ENCODE results near the gene DOCK11.

DOCK11 gene

DNA sequence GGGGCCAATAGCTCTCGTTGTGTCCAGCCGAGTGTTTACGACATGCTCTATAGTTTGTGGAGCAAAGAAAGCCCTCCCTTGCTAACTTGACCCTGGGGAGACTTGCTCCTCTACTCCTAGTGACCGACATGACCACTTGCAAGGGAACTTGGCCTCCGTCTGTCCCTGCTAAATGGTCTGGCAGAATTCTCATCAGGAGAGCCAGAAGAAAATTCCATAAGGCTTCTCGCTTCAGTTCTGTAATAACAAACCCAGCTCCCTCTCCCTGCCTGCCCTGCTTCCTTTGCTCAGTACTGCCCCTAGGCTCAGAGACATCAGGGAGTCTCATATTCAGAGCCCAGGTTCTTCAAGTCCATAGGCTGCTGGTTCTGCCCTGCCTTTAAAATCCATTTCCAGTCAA, 13.0 kb downstream of the DOCK11 start:
- TF ChIP-seq ZNF274 (IDR thresholded peaks at IDR 0.05; ENCODE audit: low read depth, low read length) = no peak
- H3K4me3 ChIP-seq (ENCODE audit: low read length) = no peak overlapping the region

DNA sequence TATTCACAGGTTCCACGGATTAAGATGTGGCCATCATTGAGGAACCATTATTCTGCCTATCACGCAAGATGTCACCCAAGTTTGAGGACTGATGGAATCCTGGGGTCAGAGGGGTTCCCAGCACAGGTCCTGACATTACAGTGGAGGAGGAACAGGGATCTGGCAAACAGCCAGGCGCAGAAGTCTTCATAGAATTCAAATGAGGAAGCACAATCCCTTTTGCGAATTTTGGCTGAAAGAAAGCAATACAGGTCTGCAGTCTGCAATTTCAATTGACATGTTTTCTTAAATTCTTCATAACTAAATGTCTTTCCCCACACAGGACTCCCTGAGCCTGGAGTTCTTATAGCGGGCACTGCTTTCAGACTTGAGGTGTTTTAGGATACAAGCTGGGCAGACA, 14.5 kb downstream of the DOCK11 start:
- H3K4me3 ChIP-seq (ENCODE audit: low read length) = no peak overlapping the region
- no peak for TF ChIP-seq ZNF274 (IDR thresholded peaks at IDR 0.05; ENCODE audit: low read depth, low read length)

DNA sequence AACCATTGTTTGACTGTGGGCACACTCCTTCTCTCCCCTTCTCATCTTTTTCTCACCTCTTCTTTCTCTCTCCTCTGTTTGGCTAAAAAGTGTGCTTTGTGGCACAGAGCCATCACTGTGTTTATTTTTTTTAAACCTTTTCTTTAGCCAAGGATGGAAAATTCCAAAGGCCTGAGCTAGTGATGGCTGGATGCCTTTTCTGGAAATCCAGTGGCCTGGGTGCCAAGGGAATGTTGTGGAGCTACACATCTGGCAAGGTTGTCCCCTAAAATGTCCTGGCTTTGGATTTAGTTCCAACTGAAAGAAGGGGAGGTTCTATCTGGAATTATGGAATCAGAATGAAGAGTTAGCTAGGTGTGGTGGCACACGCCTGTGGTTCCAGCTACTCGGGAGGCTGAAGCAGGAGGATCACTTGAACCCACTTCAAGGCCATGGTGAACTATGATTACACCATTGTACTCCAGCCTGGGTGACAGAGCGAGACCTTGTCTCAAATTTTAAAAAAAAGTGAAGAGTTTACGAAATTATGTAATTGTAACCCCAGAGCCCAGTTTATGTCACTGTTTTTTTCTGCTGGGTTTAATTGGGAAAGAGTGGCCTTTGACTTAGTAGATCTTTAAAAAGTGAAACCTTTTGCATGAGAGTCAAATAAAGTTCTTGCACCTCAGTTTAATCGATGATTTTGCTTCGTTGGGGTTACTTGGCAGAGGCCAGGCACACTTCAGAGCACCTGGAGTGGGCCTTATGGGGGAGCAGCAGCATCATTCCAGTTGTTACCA, 17.7 kb downstream of the DOCK11 start:
- no peak overlapping the region for H3K4me3 ChIP-seq (ENCODE audit: low read length)
- TF ChIP-seq ZNF274 (IDR thresholded peaks at IDR 0.05; ENCODE audit: low read depth, low read length) = no peak

DNA sequence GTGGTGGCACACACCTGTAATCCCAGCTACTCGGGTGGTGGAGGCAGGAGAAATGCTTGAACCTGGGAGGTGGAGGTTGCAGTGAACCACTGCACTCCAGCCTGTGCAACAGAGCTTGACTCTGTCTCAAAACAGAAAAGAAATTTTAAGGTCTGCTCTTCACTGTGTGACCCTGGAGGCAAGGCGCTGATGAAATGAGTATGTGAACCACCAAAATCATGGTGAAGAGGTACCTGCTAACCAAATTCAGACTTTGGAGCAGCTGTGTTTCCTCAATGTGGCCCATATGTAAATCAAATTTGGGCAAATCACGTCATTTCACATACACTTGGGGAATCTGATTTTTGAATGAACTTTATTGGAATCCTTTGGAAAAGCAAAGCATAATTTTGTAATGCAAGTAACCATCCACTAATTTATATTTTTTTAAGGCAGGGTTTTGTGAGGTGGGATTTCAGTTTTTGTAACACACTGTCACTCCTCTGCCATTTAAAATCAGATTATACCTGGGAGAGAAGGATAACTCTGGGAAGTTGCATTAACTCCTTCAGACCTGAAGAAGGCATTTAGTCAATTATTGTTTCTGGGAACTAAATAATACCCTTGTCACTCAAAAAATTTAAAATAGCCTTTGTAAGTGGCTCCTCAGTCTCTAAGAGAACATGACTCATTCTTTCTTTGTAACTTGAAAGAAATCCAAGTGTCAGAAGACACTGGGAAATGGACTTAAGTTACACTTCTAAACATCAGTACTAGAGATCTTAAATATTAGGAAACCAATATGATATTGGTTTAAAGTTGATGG, 24.0 kb downstream of the DOCK11 start:
- no peak for TF ChIP-seq ZNF274 (IDR thresholded peaks at IDR 0.05; ENCODE audit: low read depth, low read length)
- no peak overlapping the region for H3K4me3 ChIP-seq (ENCODE audit: low read length)

DNA sequence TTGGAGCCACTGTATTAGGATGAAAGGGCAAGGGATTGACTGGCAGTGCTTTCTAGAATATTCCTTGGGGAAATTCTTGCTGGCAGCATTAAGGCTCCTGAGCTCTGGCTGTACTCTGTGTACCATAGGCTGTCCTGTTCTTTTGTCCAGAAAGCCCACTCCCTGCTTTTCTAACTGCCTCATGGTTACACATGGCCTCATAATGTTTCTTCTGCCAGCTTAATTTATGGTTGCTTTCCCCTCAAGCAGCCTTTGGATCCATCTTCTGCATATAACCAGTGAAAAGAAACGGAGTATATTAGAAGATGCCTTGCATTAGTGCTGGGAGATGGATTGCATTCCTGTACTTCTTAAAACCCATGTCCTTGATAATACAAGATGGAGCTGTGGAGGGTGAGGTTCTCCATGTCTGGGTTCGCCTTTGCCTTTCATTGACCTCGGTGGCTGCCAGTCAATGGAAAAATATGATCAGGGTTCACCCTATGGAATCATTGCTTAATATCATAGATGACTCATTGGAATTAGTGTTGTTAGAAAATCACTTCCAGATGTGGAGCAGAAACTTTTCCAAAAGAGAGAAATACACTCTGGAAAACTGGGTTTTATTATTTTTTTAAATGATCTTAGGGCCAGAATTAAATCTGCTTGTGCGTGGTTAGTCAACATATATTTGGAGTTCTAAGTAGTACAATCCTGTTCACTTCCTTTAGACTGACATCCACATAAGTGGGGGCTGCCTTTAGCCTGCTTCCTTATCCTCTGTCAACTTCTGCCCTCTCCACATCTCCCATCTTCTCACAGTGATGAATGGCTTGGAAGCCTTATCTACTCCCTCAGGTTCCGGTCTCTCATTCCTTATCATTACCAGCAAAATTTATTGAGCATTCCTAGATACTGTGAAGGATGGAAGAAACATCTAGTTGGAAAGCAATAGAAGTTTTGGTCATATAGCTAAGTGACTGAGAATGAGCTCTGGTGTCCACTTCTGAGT, 24.9 kb downstream of the DOCK11 start:
- no peak overlapping the region for H3K4me3 ChIP-seq (ENCODE audit: low read length)
- TF ChIP-seq ZNF274 (IDR thresholded peaks at IDR 0.05; ENCODE audit: low read depth, low read length) = no peak

DNA sequence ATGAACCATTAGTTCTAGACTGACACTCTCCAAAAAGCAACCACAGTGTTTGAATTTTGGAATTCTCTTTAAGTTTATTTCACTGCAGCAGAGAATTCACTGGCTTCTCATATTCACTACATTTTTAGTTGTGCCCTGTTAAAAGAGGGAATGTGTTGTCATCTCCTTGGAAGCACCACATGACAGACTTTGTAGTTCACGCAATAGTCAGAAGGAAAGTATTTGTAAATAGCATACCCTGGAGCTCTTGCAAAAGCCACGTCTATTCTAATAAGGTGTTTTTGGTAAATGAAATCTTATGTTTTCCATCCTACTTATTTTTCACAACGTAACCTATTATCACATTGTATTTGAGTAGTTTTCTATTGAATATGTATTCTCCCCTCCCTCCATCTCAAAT, 25.8 kb downstream of the DOCK11 start:
- H3K4me3 ChIP-seq (ENCODE audit: low read length) = no peak overlapping the region
- no peak for TF ChIP-seq ZNF274 (IDR thresholded peaks at IDR 0.05; ENCODE audit: low read depth, low read length)

DNA sequence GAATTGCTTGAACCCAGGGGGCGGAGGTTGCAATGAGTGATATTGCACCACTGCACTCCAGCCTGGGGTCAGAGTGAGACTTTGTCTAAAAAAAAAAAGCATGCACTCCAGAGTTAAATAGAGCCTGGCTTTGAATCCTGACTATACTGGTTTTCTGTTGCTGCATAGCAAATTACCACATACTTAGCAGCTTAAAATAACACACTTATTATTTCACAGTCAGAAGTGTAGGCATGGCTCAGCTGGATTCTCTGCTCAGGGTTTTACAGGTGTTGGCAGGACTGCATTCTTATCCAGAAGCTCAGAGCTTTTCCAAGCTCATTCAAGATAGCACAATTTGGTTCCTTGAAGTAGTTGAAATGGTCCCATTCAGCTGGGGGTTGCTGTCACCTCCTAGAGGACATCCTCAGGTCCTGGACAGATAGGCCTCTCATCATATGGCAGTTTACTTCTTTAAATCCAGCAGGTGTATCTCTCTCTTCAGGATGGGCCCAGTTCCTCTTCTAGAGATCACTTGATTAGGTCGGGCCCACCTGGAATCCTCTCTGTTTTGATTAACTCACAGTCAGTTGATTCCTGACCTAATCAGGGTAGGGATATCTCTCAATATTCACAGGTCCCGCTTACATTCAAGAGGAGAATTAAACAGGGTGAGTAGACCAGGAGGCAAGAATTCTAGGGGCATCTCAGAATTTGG, 26.8 kb downstream of the DOCK11 start:
- no peak for TF ChIP-seq ZNF274 (IDR thresholded peaks at IDR 0.05; ENCODE audit: low read depth, low read length)
- no peak overlapping the region for H3K4me3 ChIP-seq (ENCODE audit: low read length)

DNA sequence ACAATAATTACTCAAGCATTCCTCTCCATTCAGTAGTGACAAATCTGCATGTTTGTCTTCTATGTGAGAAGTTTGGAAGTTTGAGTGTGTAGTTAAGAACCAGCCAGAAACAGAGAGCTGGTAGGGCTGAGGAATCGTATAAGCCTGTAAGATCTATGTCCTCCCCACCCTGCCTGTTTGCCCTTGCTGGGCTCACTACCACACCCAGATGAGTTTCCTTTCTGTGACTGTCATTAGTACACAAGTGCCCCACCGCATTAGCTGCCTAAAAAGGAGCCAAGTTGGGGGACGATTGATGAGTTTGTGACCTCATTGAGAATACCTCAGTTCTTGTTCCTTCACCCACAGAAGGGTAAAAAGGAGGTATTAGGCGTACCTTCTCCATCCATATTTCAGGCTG, 28.3 kb downstream of the DOCK11 start:
- no peak for TF ChIP-seq ZNF274 (IDR thresholded peaks at IDR 0.05; ENCODE audit: low read depth, low read length)
- no peak overlapping the region for H3K4me3 ChIP-seq (ENCODE audit: low read length)

DNA sequence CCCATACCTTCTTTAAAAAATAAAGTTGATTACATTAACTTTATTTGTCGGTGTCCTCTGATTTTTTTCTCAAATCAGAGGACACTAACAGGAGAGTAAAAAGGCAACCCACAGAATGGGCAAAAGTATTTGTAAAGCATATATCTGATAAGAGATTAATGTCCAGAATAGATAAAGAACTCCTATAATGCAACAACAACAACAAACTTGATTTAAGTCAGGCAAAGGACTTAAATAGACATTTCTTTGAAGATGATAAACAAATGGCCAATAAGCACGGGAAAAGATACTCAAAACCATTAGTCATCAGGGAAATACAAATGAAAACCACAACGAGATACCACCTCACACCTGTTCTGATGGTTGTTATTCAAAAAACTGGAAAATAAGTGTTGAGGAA, 28.7 kb downstream of the DOCK11 start:
- no peak for TF ChIP-seq ZNF274 (IDR thresholded peaks at IDR 0.05; ENCODE audit: low read depth, low read length)
- no peak overlapping the region for H3K4me3 ChIP-seq (ENCODE audit: low read length)

DNA sequence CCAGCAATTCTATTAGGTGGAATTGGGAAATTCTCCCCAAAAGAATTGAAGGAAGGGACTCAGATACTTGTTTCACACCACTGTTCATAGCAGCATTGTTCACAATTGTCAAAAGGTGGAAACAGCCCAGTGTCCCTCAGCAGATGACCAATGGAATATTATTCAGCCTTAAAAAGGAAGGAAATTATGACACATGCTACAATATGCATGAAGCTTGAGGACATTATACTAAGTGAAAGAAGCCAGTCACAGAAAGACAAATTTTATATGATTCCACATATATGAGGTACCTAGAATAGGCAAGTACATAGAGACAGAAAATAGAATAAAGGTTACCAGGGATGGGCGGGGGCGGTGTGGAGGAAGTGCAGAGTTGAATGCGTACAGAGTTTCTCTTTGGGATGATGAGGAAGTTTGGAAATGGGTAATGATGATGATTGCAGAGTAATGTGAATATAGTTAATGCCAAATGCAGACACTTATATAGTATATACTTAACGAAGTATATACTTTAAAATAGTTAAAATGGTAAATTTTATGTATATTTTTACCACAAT, 29.6 kb downstream of the DOCK11 start:
- TF ChIP-seq ZNF274 (IDR thresholded peaks at IDR 0.05; ENCODE audit: low read depth, low read length) = no peak

DNA sequence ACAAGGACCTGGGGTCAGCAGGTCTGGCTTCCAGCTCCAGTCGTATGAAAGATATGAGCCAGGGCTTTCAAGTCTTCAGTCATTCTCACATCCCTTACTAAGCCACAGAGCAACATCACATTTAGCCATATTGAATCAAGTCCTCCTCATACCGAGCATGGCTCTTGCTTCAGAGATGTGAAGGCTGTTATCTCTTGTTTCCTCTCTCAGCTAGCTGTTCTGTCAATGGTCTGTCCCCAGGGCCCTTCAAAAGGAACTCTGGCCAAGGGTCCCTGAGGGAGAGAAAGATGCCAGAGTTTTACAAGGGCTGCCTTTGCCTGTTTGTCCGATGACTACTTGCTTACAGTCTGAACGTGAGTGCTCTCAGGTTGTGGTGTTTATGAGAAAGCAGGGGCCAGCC, 30.5 kb downstream of the DOCK11 start:
- H3K4me3 ChIP-seq (ENCODE audit: low read length) = no peak overlapping the region
- no peak for TF ChIP-seq ZNF274 (IDR thresholded peaks at IDR 0.05; ENCODE audit: low read depth, low read length)

More for the DNA sequence above, 29.6 kb downstream of the DOCK11 start:
- H3K4me3 ChIP-seq (ENCODE audit: low read length) = no peak overlapping the region

DNA sequence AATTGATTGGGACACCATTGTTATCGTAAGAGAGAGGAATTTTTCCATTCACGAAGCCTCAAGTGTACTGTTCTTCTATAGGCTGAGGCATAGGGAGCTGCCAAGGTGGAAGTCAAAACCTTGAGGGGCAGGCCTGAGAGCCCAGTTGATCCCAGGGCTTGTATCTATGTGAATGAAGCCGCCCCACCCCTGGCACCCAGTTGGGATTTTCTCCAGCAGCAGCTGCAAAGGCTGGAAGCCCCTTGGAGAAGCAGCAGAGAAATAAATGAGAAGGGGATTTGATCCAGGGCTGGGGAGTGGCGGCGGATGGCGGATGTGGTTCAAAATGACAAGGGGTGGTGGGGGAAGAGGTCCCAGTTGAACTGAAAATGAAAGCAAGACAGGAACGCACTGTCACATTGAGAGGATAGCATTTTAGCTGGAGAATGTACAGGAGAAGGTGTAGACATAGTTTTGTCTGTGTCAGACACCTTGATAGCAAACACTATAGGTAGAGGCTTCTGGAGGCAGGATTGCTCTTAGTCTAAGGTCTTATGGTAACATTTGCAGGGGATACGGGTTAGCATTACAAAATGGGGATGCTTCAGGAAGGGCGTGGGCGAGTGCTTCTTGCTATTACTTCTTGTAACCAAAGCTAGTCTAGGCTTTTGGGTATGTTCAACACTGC, 32.6 kb downstream of the DOCK11 start:
- no peak for TF ChIP-seq ZNF274 (IDR thresholded peaks at IDR 0.05; ENCODE audit: low read depth, low read length)
- peak overlapping the region; percentile 50; the same call in 1 of the 2 replicates for H3K4me3 ChIP-seq (ENCODE audit: low read length)
